HG02571 (cell line): Measurements from ENCODE around the gene TNIK.

Source experiments
- ATAC-seq: cut with Tn5 transposase; IDR thresholded peaks from one replicate; pipeline ENCODE4 v1.9.1; 2021; ENCODE audit warnings: mild to moderate bottlenecking, moderate library complexity; ENCODE audit not compliant: unreplicated experiment

Gene TNIK

DNA sequence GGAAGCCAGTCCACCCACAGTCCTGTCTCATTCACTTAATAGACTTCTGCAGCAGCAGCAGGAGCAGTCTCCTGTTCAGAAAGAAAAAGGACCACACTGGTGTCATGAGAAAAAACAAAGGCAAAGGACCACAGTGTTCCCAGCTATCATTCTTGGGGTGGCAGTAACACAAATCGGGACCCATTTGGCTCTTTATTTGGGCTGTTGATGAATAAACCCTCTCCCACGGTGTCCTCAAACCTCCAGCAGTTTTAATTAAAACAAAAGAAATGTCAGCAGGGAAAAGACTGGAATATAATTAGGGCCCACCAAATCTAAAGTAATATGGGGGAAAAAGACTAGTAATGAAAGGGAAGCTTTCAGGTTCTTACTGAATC, 223.2 kb downstream of the TNIK start:
- no peak for ATAC-seq

DNA sequence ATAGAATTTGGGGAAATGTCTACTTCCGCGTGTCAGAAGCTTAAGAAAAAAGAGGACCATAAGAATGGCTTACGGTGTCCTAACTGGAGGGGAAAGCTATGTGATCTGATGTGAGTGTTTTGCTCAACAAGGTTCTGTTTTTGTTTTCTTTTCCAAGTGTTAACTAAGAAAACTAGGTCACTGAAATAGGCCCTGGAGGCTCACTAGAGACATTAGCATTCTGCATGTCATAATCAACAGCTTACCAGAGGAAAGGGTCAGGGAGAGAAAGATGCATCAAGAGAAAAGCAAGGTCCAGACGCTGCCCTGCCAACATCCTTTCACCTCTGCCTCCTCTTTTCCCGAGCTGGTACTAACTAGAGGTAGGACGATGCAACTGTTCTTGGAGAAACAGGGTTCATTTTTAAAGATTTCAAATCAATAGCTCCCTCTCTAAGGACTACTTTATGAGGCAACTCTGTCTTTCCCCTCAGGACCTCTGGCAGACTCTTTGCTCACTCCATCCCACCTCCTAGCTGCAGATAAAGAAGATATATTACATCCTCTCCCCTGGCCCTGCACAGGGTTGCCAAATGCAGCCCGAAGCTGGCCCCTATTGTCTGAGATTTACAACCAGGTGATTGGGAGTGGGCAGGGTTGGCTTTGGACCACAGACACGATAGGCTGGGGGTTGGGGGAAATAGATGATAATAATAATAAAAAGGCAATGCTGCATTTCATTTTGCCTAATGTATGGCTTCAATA, 223.8 kb downstream of the TNIK start:
- ATAC-seq = no peak

DNA sequence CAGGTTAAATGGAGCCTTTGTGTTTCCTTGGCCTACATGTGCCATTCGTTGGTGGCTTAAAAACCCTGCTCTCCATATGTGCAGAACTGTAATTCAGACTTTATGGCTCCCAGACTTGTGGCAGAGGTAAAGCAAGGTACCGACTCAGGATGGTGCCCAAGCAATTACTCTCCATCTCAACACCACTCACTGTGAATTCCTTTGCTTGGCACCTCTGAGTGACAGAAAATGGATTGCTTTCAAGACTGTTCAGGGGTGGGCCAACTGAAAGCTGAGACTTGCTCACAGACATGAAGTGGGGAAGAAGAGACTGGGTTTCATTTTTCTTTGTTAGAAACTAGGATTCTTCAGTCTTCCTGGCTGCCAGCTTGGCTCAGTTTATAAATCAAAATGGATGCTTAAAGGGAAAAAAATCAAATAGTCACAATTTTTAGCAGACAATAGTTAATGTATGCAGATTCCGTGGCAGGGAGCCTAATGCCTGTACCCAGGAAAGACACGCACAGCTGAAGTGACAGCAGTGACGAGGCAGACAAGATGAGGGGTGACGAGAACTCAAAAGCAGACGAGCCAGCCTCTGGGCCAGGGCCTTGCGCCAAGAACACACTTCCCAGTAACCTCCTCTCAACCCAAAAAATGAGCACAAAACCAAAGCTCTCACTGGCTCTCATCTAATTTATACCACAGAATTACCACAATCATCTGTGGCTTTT, 225.8 kb downstream of the TNIK start:
- ATAC-seq = no peak

- no peak for ATAC-seq
Observed at GRCh38 chr3:171231361-171231760, 228.8 kb downstream of the TNIK start.

DNA sequence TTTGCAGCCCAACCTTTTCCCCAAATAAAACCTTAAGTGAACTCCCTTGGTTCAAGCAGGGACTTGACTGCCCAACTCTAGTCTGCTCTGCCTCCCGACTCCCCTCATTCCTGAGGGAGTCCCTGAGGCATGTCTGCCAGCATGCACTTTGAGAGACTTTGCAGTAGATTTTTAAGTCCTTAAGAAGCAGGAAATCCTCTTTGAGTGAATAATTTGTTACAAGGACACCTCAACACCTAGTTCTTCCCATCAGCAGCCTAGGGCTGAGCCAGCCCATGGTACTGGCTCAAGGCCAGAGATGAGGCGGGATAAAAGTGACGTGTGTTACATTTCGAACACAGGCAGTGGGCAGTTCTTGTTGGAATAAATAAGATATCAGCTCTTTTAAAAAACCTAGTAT, 229.3 kb downstream of the TNIK start:
- no peak for ATAC-seq

DNA sequence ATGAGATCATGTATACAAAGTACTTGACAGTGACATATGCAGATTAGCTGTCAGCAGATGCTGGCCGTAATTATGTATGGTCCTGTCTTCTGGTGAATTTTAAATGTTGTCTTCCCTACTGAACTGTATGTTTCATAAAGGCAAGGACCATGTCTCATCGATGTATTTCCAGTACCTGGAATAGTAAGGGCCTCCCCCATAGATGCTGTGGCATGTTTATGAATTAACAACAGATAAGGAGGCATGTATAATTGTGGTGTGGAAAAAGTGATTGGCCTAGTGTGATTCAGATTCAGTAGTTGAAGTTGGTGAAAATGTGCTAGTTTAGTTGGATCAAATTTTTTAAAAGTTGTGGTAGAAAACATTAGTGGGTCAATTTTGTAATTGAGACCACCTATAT, 231.0 kb downstream of the TNIK start:
- no peak for ATAC-seq

DNA sequence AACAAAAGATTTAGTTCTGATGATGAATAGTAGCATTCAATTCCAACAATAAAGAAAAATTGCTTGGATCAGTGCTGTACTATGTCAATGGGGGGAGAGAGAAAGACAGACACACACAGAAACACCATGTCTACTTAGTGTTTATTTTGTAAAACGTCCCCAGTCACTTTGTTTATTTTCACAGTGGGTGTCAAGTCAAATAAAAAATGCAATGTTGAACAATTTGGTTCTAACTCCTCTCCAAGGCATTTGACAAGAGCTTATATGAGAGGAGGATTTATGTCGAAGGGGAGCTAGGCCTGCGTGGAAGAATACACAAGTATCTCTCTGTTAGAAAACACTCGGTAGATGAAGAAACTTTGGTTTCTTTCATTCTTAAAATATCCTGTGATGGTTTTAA, 232.0 kb downstream of the TNIK start:
- ATAC-seq = no peak

DNA sequence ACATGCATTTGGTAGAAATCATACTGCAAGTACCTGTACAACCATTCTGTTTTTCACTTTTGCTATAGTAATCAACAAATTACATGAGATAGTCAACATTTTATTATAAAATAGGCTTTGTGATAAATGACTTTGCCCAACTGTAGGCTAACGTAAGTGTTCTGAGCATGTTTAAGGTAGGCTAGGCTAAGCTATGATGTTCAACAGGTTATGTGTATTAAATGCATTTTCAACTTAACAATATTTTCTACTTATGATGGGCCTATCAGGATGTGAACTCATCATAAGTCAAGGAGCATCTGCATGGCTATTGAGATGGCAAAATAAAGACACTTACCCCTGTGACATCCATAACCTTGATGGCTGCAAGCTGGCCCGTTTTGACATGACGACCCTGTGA, 232.4 kb downstream of the TNIK start:
- no peak for ATAC-seq

- no peak for ATAC-seq
Observed at GRCh38 chr3:171227359-171227758, 232.8 kb downstream of the TNIK start.

DNA sequence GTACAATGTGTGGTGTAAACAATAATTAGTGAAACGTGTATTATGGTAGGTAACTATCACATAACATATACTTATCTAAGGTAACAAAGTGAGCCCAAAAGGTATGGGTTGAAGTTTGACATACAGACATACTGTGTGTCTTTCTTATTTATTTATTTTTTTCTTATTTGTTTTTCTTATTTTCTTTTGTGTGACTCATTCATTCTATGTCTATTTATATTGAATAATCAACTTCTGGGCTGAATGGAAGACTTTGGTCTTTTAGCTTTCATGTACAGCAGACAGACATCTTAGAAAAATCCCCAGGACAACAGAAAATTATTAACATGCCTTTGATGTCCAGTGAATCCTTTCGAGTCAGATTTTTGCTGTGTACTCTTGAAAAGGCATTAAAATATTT, 233.4 kb downstream of the TNIK start:
- ATAC-seq = no peak

DNA sequence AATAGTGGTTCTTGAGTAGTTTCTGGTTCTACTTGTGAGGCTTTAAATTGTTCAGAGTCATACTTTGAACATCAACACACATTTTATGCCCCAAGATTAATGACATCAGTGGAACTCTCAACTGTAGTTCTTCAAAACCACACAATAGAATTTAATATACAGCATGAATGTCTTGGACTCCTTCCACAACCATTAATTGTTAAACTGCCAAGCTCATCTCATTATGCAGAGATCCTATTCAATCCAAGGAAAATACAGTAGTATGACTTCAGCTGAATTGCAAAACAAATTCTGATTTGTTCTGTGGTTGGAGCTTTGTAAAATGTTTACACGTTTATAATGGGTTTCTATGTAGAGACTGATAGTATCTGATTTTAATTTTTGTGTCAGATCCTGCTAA, 234.5 kb downstream of the TNIK start:
- no peak for ATAC-seq

GRCh38 chr3:171225165-171225564, 235.0 kb downstream of the TNIK start:
- ATAC-seq = no peak

DNA sequence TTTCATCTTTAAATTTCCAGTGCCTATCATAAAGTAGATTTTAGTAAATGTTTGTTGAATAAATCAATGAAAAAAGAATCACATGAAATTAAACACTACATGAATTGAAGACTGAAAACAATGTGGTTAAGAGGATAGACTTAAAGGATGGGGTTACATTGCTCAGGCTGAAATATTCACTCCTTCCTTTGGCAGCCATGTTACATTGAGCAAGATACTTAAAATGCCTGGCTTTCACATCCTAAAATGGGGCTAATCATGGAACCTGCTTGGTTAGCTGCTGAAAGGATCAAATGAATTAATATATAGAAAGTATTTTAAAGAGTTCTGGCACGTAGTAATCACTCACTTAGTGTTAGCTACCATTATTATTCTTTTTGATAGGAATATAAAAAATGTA, 236.8 kb downstream of the TNIK start:
- ATAC-seq = no peak

- no peak for ATAC-seq
Observed at GRCh38 chr3:171222995-171223394, 237.2 kb downstream of the TNIK start.

- ATAC-seq = no peak
Observed at GRCh38 chr3:171221597-171221996, 238.6 kb downstream of the TNIK start.

DNA sequence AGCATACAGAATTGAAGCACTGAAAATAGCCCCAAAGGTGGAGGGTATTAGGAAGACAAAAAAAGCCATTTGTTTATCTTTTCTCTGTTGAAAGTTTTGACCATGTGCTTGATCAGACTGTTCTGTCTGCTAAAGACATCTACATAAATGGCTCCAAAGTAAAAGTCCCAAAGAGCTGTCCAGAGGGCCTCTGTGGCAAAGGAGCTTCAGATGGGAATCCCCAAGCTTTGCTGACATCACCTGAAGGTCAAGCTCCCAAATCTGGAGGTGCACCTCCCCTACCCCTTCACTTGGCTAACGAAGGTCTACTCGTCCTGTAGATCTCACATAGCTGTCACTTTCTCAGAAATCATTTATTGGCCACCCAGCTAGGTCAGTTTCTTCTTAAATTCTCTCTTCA, 239.1 kb downstream of the TNIK start:
- no peak for ATAC-seq

- no peak for ATAC-seq
Observed at GRCh38 chr3:171219258-171219657, 240.9 kb downstream of the TNIK start.

- no peak for ATAC-seq
Observed at GRCh38 chr3:171218069-171218468, 242.1 kb downstream of the TNIK start.

DNA sequence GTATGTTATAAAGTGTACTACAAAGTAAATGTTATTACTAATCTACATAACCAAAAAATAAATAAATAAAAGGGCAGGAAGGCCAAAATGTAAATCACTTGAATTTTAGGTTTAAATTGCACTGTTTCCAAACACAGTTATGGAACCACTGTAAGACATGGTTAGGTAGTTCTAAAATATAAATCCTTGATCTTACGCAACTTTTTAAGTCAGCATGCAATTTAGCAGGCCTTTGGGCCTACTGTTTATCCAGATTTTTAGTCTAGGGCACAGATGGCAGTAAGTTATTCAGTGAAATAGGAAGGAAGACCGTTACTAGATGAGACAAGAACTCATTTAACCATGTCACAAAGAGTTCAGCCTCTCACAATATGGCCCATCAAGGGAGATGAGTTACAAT, 246.3 kb downstream of the TNIK start:
- no peak for ATAC-seq

- no peak for ATAC-seq
Observed at GRCh38 chr3:171213178-171213577, 247.0 kb downstream of the TNIK start.

- ATAC-seq = no peak
Observed at GRCh38 chr3:171212648-171213047, 247.6 kb downstream of the TNIK start.

DNA sequence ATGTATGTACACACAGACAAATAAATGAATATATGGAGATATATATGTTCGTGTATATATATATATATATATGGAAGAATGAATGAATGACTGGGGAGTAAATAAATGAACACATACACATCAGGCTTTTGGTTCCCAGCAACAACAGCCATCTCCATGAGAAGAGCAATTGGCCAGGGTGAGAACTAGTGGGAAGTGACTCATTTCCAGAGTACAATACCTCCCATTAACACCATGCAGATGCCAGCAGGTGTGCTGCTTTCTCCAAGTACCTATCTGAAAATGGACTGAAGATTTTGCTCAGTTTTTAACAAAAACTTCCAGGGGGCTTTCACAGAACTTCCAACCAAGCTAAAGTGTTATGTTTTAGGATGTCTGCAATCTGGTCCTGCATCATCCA, 253.9 kb downstream of the TNIK start:
- ATAC-seq = peak; percentile 62

- no peak for ATAC-seq
Observed at GRCh38 chr3:171204942-171205341, 255.3 kb downstream of the TNIK start.
